Measurements from ENCODE around the gene KNDC1. TPM values are rescaled to one million over a fixed set of nuclear protein-coding genes. Genes with fewer than 3 reads are reported as not detected.
A peak's percentile ranks its signal among the peaks of the same experiment; 100 is the strongest.

KNDC1 gene
- total RNA-seq, 4 donors from 2014 or later = 0.42 to 1.7 (median 0.95) TPM

GRCh38 chr10:133237588-133238465, 77.8 kb downstream of the KNDC1 start, which contains the start of gene VENTX:
Gene VENTX, plus strand, starts transcription at chr10:133237855. Its CDS starts 60 bp downstream, at chr10:133237915.
- H3K27ac ChIP-seq (replicated peaks in 1 of 4) = no peak within 1 kb of the TSS
- no peak for TF ChIP-seq POLR2A (IDR thresholded peaks at IDR 0.05; ENCODE audit: low read depth)
- no peak for TF ChIP-seq EP300 (IDR thresholded peaks at IDR 0.05)
- no peak for TF ChIP-seq CTCF (IDR thresholded peaks at IDR 0.05)
- no peak for TF ChIP-seq POLR2AphosphoS5 (IDR thresholded peaks at IDR 0.05)
- DNase-seq (ENCODE audit: extremely low spot score) = no peak
- 7% methylated on average over 13 of the region's 60 CpGs for WGBS
- no peaks in the 10 kb centered on the region for H3K9me3 ChIP-seq
- no peaks in the 10 kb centered on the region for H3K36me3 ChIP-seq
- intact Hi-C loops (cut with DNase I) = no loop called here
- H3K4me3 ChIP-seq = peak within 1 kb of the TSS; percentile 28 to 42 (median 36)
- H3K27me3 ChIP-seq = peaks cover 0 to 98% (median 32%) of the 10 kb centered on the region in 4 donors
- peaks cover 6 to 35% (median 31%) of the 10 kb centered on the region in 4 donors for H3K4me1 ChIP-seq

- Histone ChIP-seq H3K27me3 (peaks cover 0 to 98% (median 31%) of the 10 kb centered on the region in 4 donors), H3K4me3 (no peak overlapping the region), H3K36me3 (no peaks in the 10 kb centered on the region), H3K9me3 (no peaks in the 10 kb centered on the region), H3K27ac (replicated peaks in 1 of 4) (no peak overlapping the region), H3K4me1 (peaks cover 6 to 35% (median 31%) of the 10 kb centered on the region in 4 donors)
- intact Hi-C loops (cut with DNase I) = no loop called here
- no peak for DNase-seq (ENCODE audit: extremely low spot score)
- TF ChIP-seq EP300 (IDR thresholded peaks at IDR 0.05) (no peak), CTCF (IDR thresholded peaks at IDR 0.05) (no peak), POLR2A (IDR thresholded peaks at IDR 0.05; ENCODE audit: low read depth) (no peak), POLR2AphosphoS5 (IDR thresholded peaks at IDR 0.05) (no peak)
- 35% methylated on average over 5 of the region's 15 CpGs for WGBS
Measured at GRCh38 chr10:133238466-133238804, 78.4 kb downstream of the KNDC1 start.

- H3K27me3 ChIP-seq = peaks cover 0 to 99% (median 31%) of the 10 kb centered on the region in 4 donors
- no peaks in the 10 kb centered on the region for H3K36me3 ChIP-seq
- no peak for DNase-seq (ENCODE audit: extremely low spot score)
- no peak overlapping the region for H3K27ac ChIP-seq (replicated peaks in 1 of 4)
- no peaks in the 10 kb centered on the region for H3K9me3 ChIP-seq
- H3K4me3 ChIP-seq = no peak overlapping the region
- WGBS = 91% methylated on average over 14 of the region's 15 CpGs
- TF ChIP-seq CTCF (IDR thresholded peaks at IDR 0.05) = no peak
- TF ChIP-seq EP300 (IDR thresholded peaks at IDR 0.05) = no peak
- TF ChIP-seq POLR2A (IDR thresholded peaks at IDR 0.05; ENCODE audit: low read depth) = no peak
- TF ChIP-seq POLR2AphosphoS5 (IDR thresholded peaks at IDR 0.05) = no peak
- peaks cover 6 to 35% (median 31%) of the 10 kb centered on the region in 4 donors for H3K4me1 ChIP-seq
- intact Hi-C loops (cut with DNase I) = no loop called here
Measured at GRCh38 chr10:133239990-133240389, 80.0 kb downstream of the KNDC1 start.

GRCh38 chr10:133241501-133242205, 81.6 kb downstream of the KNDC1 start:
- peaks cover 6 to 19% (median 15%) of the 10 kb centered on the region in 4 donors for H3K4me1 ChIP-seq
- no peak overlapping the region for H3K27ac ChIP-seq (replicated peaks in 1 of 4)
- TF ChIP-seq POLR2AphosphoS5 (IDR thresholded peaks at IDR 0.05) (no peak), POLR2A (IDR thresholded peaks at IDR 0.05; ENCODE audit: low read depth) (no peak), EP300 (IDR thresholded peaks at IDR 0.05) (no peak), CTCF (IDR thresholded peaks at IDR 0.05) (no peak)
- peaks cover 0 to 99% (median 19%) of the 10 kb centered on the region in 4 donors for H3K27me3 ChIP-seq
- no peak for DNase-seq (ENCODE audit: extremely low spot score)
- H3K4me3 ChIP-seq = peak overlapping the region in 1 of 4 donors; percentile 32
- intact Hi-C loops (cut with DNase I) = no loop called here
- H3K36me3 ChIP-seq = no peaks in the 10 kb centered on the region
- no peaks in the 10 kb centered on the region for H3K9me3 ChIP-seq
- WGBS = 64% methylated on average over 10 of the region's 25 CpGs

All from esophagus muscularis mucosa (tissue), 4 donors.